ENCODE measurements around the gene MMRN1.

The MMRN1 gene

GRCh38 chr4:89855236-89855635 lies 39.4 kb upstream of the MMRN1 start:
- H3K36me3 ChIP-seq (ENCODE audit: control insufficient read depth in 2 of 2, insufficient read depth in 1 of 2, low read length in 2 of 2), result no peaks in the 10 kb centered on the region
- CTCF ChIA-PET, result no interaction called here
- H3K4me1 ChIP-seq (ENCODE audit: control insufficient read depth, insufficient read depth, low read length), result no peaks in the 10 kb centered on the region
- TF ChIP-seq ZNF148 (tag by site-specific recombination; IDR thresholded peaks at IDR 0.05; ENCODE audit: borderline replicate concordance) (no peak), SP2 (tag by site-specific recombination; IDR thresholded peaks at IDR 0.05) (no peak), ZNF76 (tag by site-specific recombination; IDR thresholded peaks at IDR 0.05; ENCODE audit: borderline replicate concordance, low read depth) (no peak), ZNF48 (tag by site-specific recombination; IDR thresholded peaks at IDR 0.05) (no peak), ZNF404 (tag by site-specific recombination; IDR thresholded peaks at IDR 0.05) (no peak), ZBTB8A (tag by site-specific recombination; IDR thresholded peaks at IDR 0.05) (no peak), ZNF555 (tag by site-specific recombination; conservative IDR thresholded peaks at IDR 0.05) (no peak), ZSCAN18 (tag by site-specific recombination; IDR thresholded peaks at IDR 0.05) (no peak), ZNF610 (tag by site-specific recombination; IDR thresholded peaks at IDR 0.05; ENCODE audit: borderline replicate concordance) (no peak)
- H3K27ac ChIP-seq (ENCODE audit: extremely low read depth, low read depth, low read length), result no peak overlapping the region
- H3K9me3 ChIP-seq (ENCODE audit: control insufficient read depth, insufficient read depth, low read depth, low read length), result no peaks in the 10 kb centered on the region
- POLR2A ChIA-PET, result no interaction called here
- H3K4me3 ChIP-seq (ENCODE audit: low read depth, low read length), result no peak overlapping the region

- CTCF ChIA-PET, result no interaction called here
- no peaks in the 10 kb centered on the region for H3K36me3 ChIP-seq (ENCODE audit: control insufficient read depth in 2 of 2, insufficient read depth in 1 of 2, low read length in 2 of 2)
- POLR2A ChIA-PET, result no interaction called here
- no peak overlapping the region for H3K4me3 ChIP-seq (ENCODE audit: low read depth, low read length)
- TF ChIP-seq ZNF350 (tag by site-specific recombination; IDR thresholded peaks at IDR 0.05) (no peak), ZBTB21 (tag by site-specific recombination; IDR thresholded peaks at IDR 0.05) (no peak), ZFP37 (tag by site-specific recombination; IDR thresholded peaks at IDR 0.05) (no peak), ZNF311 (tag by site-specific recombination; IDR thresholded peaks at IDR 0.05; ENCODE audit: borderline replicate concordance) (no peak), ZNF747 (tag by site-specific recombination; IDR thresholded peaks at IDR 0.05) (no peak), ZNF560 (tag by site-specific recombination; IDR thresholded peaks at IDR 0.05; ENCODE audit: borderline replicate concordance) (no peak), ZNF843 (tag by site-specific recombination; IDR thresholded peaks at IDR 0.05) (no peak), ZNF580 (tag by site-specific recombination; IDR thresholded peaks at IDR 0.05) (no peak), ZNF121 (tag by site-specific recombination; IDR thresholded peaks at IDR 0.05) (no peak), RBAK (tag by site-specific recombination; IDR thresholded peaks at IDR 0.05) (no peak), ZNF223 (tag by site-specific recombination; IDR thresholded peaks at IDR 0.05) (no peak), SP2 (tag by site-specific recombination; IDR thresholded peaks at IDR 0.05) (no peak), ZNF391 (tag by site-specific recombination; IDR thresholded peaks at IDR 0.05; ENCODE audit: borderline replicate concordance, low read depth) (no peak), ZNF707 (tag by site-specific recombination; IDR thresholded peaks at IDR 0.05) (no peak), ZNF248 (tag by site-specific recombination; IDR thresholded peaks at IDR 0.05) (no peak), ZBTB49 (tag by site-specific recombination; IDR thresholded peaks at IDR 0.05; ENCODE audit: low read depth) (no peak), ZSCAN30 (tag by site-specific recombination; IDR thresholded peaks at IDR 0.05) (no peak), IKZF3 (tag by site-specific recombination; IDR thresholded peaks at IDR 0.05) (no peak)
- H3K4me1 ChIP-seq (ENCODE audit: control insufficient read depth, insufficient read depth, low read length), result no peaks in the 10 kb centered on the region
- H3K9me3 ChIP-seq (ENCODE audit: control insufficient read depth, insufficient read depth, low read depth, low read length), result no peaks in the 10 kb centered on the region
- H3K27ac ChIP-seq (ENCODE audit: extremely low read depth, low read depth, low read length), result no peak overlapping the region
Measured at GRCh38 chr4:89860971-89861370, 33.7 kb upstream of the MMRN1 start.
